T-helper 22 cell (primary cell): ENCODE results near the gene TMEM69.
"Not testable (repeated sequence)": the region's sequence is repeated elsewhere in the genome, so short reads cannot be mapped to it uniquely, and the experiment has no call there.

ENCODE experiments used
- DNase-seq: peaks from one replicate; pipeline ENCODE4 v3.0.0-alpha.2; 2020; ENCODE audit warnings: low read depth

TMEM69 gene

GRCh38 chr1:45678489-45678888 lies 9.5 kb upstream of the TMEM69 start:
- DNase-seq = no peak

DNA sequence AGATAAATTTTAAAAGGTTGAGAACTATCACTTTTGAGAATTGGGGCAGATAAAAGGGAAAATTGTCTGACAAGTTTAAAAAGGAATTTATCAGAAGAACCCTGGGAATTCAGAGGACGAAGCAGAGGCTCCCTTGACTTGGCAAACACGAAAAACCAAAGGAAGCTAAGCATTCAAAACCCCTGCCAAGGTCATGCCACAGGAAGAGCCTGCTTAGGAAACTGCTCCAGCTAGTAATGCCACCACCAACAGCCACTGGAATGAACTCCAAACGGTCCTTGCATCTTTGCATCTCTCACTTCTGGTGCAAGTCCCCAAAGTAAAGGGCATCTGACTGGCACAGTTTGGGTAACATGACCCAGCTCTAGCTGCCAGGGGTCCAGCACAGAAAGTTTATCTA lies 8.9 kb upstream of the TMEM69 start:
- DNase-seq = no peak

DNA sequence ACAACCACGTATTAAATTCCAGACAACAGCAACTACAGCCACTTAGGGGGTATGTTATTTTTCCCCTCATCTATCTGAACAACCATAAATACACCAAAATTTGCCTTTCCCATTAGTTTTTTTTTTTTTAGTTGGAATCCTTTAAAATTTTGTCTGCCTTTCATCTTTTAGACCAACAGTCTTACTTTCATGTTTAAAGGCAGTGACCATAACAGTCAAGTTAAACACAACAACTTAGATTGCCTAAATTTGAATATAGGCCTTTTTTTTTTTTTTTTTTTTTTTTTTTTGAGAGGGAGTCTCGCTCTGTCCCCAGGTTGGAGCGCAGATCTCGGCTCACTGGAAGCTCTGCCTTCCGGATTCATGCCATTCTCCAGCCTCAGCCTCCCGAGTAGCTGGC lies 5.0 kb upstream of the TMEM69 start:
- no peak for DNase-seq

- DNase-seq = no peak
Measured at GRCh38 chr1:45684402-45684801, 3.6 kb upstream of the TMEM69 start.

DNA sequence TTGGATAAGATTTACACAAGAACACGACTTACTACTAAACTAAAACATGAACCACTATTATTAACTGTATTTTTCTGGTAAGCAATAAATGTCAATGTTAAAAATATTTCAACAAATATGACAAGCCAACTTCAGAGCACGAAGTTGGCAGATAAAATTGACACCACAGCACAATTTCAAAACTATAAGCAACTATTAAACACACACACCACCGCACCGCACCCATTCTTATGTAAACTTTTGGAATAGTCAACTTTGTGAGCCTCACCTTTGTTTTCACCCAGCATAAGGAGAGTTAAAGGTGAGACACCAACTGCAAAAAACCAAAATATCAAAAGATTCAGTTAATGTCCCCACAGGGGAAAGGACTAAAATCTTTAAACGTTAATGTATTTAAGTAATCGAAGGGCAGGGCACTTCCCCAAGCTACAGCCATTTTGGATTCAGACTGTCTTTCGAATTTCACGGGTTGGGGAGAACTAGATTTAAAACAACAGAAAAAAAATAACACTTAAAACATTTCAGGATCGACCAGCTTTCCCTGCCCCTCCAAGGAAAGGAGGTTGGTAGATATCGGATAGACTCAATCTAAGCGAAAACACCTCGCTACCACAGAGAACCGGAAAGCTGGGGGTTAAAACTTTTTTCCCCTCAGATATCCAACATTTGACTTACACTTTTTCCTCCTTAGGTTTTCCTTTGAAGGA lies 2.5 kb upstream of the TMEM69 start:
- no peak for DNase-seq

GRCh38 chr1:45686015-45686287 lies 2.0 kb upstream of the TMEM69 start:
- DNase-seq = peak; percentile 39

DNA sequence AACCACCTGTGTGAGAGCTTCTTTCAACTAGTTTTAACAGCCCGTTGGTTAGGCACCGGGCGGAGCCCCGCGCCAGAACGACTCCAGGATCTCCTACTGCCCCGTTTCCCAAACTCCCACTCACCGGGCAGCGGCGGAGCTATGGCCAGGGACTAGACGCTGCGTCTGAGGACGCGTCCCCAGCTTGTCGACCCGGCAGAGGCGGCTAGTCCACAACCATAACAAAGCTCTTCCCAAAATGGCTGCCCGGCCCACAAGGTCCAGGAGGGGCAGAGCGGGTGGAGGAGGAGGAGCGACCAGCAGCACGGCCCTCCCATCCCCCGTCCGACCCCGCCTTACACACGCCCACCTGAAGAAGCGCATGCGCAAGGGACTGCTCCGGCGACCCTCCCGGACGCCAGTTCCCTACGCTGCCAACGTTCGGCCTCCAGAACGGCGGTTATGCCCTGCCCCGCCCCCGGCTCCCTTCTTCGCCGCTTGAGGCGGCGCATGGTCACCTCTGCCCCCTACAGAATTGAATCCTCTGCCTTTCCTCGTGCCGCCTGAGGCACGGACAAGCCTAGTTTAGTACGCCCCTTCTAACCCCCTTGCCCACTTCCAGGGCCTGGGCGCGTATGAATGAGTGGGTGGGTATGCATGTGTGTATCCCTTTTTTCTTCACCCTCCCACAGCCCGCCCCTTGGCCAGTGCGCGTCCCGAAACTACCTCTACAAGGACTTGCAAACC lies 1.5 kb upstream of the TMEM69 start, which contains the start of gene GPBP1L1:
GPBP1L1 (minus strand) TSS at position 246 of the 726 bp plus-strand sequence. CDS start 27,446 bp downstream, outside the sequence.
- peak; percentile 94 for DNase-seq

- peak; percentile 96 for DNase-seq
Measured at GRCh38 chr1:45687014-45687753, 797 bp upstream of the TMEM69 start.

DNA sequence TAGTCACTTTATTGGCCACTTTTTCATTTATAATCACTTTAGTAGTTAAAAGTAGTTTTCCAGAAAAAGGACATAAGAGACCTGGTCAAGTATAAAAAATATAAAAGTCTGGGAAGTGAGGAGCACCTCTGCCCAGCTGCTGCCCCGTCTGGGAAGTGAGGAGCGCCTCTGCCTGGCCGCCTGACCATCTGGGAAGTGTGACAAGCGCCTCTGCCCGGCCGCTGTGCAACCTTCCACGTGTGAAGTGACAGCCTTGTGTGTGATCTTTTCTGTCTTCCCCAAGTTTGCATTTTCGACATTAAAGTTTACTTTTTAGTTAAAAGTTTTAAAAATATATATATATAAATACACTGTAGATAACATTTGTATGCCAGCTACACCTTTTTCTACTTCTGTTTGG lies 5.8 kb downstream of the TMEM69 start:
- not testable (repeated sequence) for DNase-seq

DNA sequence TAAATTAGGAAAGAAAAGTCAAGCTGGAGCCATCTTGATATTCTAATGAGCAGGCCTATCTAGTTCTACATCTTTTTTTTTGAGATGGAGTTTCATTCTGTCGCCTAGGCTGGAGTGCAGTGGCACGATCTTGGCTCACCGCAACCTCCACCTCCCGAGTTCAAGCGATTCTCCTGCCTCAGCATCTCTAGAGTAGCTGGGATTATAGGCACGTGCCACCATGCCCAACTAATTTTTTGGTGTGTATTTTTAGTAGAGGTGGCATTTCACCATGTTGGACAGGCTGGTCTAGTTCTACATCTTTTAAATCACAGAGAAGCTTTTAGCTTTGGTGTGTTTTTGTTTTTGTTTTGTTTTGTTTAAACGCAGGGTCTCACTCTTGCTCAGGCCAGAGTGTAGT lies 6.8 kb downstream of the TMEM69 start:
- DNase-seq = no peak

DNA sequence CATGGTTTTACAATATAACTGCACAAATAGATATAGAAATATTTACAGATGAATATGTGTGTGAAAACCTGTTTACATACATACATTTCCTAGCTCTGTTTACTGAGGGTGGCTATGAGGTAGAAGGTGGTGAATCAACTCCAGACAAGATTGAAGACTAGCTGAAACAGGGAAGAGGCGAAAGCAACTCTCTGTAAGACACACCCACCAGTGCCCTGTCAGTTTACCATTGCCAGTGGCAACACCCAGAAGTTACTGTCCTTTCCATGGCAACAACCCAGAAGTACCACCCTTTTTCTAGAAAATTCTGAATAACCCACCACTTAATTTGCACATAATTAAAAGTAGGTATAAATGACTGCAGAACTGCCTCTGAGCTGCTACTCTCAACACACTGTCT lies 16.7 kb downstream of the TMEM69 start:
- DNase-seq = no peak

DNA sequence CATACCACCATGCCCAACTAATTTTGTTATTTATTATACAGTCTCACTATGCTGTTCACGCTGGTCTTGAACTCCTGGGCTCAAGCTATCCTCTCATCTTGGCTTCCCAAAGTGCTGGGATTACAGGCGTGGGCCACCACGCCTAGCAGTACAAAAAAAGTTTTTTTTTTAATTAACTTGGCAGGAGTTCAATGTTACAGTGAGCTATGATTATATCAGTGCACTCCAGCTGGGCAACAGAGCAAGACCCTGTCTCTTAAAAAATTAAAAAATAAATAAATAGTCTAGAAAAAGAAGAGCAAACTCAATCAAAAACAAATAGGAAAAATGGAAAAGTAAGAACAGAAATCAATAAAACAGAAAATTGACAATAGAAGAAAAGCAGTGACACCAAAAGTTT lies 25.7 kb downstream of the TMEM69 start:
- DNase-seq = no peak

DNA sequence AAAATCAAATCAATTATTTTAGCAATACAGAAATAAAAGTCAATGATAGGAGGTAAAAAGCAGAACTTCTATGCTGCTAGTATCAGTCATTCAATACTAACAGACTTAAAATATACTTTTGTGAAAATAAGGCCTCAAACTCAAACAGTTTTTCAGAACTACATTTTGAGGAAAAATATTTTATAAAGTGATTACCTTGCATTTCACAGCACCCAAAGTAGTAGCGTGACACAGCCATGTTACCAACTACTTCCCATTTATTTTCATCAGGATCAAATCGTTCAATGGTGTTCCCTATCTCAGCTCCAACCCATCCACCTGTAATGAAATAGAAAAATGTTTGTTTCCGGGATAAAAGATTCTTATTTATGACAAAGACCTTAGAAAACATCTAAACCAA lies 28.7 kb downstream of the TMEM69 start:
- DNase-seq = no peak

DNA sequence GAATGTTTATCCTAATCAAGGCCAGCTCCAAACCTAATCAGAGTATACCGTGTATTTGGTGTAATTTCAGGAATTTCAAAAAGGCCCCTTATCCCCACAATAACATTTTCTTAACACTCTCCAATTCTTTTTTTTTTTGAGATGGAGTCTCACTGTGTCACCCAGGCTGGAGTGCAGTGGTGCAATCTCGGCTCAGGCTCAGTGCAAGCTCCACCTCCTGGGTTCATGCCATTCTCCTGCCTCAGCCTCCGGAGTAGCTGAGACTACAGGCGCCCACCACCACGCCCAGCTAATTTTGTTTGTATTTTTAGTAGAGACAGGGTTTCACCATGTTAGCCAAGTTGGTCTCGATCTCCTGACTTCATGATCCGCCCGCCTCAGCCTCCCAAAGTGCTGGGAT lies 29.4 kb downstream of the TMEM69 start:
- not testable (repeated sequence) for DNase-seq

DNA sequence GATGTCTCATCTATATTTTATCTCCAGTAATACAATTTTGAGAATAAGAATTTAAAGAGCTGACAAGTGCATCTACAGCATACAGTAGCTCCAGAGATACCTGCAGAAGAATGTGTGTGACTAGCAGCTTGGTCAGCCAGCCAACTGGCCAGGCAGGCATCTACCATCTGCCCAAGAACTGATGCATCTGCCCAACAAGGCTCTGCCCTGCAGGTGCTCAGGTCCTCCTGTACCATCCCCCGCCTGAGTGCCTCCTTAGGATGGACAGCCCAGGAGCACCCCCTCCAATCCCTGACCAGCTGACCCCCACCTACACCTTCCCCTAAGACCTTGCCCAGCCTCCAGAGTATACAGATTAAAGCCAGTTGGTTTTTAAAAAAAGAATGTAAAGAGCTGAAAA lies 30.3 kb downstream of the TMEM69 start:
- no peak for DNase-seq

GRCh38 chr1:45721207-45721606 lies 33.2 kb downstream of the TMEM69 start:
- no peak for DNase-seq

DNA sequence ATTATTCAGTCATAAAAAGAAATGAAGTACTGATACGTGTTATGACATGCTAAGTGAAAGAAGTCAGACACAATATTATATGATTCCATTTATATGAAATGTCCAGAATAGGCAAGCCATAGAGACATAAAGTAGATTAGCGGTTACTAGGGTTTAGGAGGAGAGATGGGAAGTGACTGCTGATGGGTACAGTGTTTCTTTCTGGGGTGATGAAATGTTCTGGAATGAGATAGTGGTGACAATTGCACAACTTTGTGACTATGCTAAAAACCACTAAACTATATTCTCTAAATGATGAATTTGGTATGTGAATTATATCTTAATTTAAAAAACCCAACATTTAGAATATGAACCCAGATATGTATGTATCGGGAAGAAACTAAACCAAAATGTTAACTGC lies 34.8 kb downstream of the TMEM69 start:
- DNase-seq = no peak

DNA sequence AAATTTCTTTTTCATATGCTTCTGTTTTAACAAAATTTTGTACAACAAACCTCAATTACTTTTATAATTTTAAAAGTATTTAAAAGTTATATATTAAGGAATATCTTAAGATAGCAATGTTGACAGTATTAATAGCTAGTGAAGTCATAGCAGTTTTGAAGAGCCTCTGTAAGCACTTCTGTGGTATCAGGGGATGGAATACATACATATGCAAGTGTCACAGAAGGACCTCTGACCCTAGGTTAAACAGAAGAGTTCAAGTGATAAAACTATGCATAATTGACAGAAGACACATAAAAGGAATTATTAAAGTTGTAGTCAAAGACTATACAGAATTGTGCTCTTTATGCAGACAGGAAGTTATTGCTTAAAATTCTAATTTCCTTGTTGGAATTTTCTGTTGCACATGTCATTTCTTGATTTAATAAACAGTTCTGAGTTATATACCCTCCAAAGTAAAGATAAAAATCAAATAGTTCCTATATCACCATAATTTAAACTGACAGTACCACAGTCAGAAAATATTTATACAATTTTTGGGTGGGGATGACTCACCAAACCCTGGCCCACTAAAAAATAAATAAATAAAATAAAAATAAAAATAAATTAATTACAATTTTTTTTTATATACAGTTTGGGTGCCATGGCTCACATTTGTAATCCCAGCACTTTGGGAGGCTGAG lies 35.4 kb downstream of the TMEM69 start:
- DNase-seq = no peak

GRCh38 chr1:45726007-45726406 lies 38.0 kb downstream of the TMEM69 start:
- not testable (repeated sequence) for DNase-seq

DNA sequence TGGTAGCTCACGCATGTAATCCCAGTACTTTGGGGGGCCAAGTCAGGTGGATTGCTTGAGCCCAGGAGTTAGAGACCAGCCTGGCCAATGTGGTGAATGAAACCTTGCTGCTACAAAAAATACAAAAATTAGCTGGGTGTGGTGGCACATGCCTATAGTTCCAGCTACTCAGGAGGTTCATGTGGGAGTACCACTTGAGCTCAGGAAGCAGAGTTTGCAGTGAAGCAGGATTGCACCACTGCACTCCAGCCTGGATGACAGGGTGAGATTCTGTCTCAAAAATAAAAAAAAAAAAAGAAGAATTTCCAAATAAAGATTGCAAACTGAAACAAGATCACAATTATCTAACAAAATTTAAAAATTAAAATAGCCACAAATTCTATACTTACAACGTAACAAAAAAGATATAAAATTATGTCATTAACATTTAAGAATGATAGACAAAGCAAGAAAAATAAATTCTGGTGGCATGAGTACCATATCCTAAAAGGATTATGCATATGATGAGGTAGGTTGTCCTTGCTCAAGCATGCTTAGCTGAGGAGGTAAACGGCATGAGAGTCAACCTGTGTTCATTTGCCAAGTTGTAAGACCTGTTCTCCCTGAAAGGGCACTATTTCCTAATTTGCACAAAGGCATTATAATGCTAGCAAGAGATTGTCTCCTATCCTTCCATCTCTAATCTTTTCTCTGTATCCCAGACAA lies 42.2 kb downstream of the TMEM69 start:
- DNase-seq = no peak

DNA sequence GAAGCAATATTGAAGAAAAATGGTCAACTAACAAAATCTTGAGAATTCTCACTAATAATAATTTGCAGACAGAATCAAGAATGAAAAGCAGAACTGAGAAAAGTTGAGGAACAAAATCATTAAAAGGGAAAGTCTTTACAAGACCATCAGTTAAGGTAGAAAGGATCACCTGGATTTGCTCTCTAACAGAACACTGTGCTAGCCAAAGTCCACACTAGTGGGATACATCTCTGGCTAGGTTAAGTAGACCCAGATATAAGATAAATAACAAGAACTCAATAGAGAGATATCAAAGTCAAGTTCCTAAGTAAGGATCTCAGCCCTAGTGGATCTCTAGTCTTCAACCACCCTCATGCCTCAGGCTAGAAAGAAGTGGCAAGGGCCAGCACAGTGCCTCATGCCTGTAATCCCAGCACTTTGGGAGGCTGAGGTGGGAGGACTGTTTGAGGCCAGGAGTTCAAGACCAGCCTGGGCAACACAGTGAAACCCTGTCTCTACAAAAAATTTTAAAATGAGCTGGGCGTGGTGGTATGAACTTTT lies 42.9 kb downstream of the TMEM69 start:
- no peak for DNase-seq

DNA sequence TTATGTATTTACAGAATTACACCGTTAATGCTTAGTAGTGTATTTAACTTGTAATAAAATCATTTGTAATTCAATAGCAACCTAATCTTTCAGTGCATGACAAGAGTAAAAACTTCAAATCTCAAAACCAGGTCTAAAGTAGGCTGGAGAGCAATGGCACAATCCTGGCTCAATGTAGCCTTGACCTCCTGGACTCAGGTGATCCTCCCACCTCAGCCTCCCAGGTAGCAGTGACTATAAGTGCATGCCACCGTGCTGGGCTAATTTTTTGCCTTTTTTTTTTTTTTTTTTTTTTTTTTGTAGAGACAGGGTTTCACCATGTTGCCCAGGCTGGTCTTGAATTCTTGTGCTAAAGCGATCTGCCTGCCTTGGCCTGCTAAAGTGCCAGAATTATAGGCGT lies 51.2 kb downstream of the TMEM69 start:
- DNase-seq = no peak
